Measurements from ENCODE around the gene ASTN2.

The ASTN2 gene

GRCh38 chr9:117188394-117188793, 226.5 kb downstream of the ASTN2 start:
- Mint-ChIP-seq H3K4me3 (no peak overlapping the region), H3K27ac (ENCODE audit: low read depth) (no peak overlapping the region), H3K27me3 (no peaks in the 10 kb centered on the region), H3K36me3 (ENCODE audit: insufficient read depth) (peaks cover 2% of the 10 kb centered on the region), H3K4me1 (no peaks in the 10 kb centered on the region), H3K9me3 (peaks cover 17% of the 10 kb centered on the region)
- ATAC-seq (replicated peaks; ENCODE audit: extremely low read depth, poor library complexity, severe bottlenecking) (no peak), DNase-seq (ENCODE audit: low spot score in 2 of 2) (no peak)

GRCh38 chr9:117187498-117187897, 227.4 kb downstream of the ASTN2 start:
- H3K4me1 Mint-ChIP-seq: no peaks in the 10 kb centered on the region
- H3K27me3 Mint-ChIP-seq: no peaks in the 10 kb centered on the region
- H3K9me3 Mint-ChIP-seq: peaks cover 11% of the 10 kb centered on the region
- H3K36me3 Mint-ChIP-seq (ENCODE audit: insufficient read depth): peaks cover 2% of the 10 kb centered on the region
- no peak for DNase-seq (ENCODE audit: low spot score in 2 of 2)
- ATAC-seq (replicated peaks; ENCODE audit: extremely low read depth, poor library complexity, severe bottlenecking): no peak
- H3K4me3 Mint-ChIP-seq: no peak overlapping the region
- H3K27ac Mint-ChIP-seq (ENCODE audit: low read depth): no peak overlapping the region

- peaks cover 2% of the 10 kb centered on the region for H3K36me3 Mint-ChIP-seq (ENCODE audit: insufficient read depth)
- H3K27me3 Mint-ChIP-seq: no peaks in the 10 kb centered on the region
- H3K4me1 Mint-ChIP-seq: no peaks in the 10 kb centered on the region
- H3K9me3 Mint-ChIP-seq: peaks cover 11% of the 10 kb centered on the region
- no peak for ATAC-seq (replicated peaks; ENCODE audit: extremely low read depth, poor library complexity, severe bottlenecking)
- no peak overlapping the region for H3K4me3 Mint-ChIP-seq
- DNase-seq (ENCODE audit: low spot score in 2 of 2): no peak
- H3K27ac Mint-ChIP-seq (ENCODE audit: low read depth): no peak overlapping the region
Measured at GRCh38 chr9:117184173-117184572, 230.7 kb downstream of the ASTN2 start.

- H3K27me3 Mint-ChIP-seq: no peaks in the 10 kb centered on the region
- no peak for ATAC-seq (replicated peaks; ENCODE audit: extremely low read depth, poor library complexity, severe bottlenecking)
Measured at GRCh38 chr9:117182046-117182445, 232.8 kb downstream of the ASTN2 start.

GRCh38 chr9:117180896-117181445, 233.9 kb downstream of the ASTN2 start:
- no peak overlapping the region for H3K27ac Mint-ChIP-seq (ENCODE audit: low read depth)
- DNase-seq (ENCODE audit: low spot score in 2 of 2) (no peak), ATAC-seq (replicated peaks; ENCODE audit: extremely low read depth, poor library complexity, severe bottlenecking) (no peak)
- H3K4me1 Mint-ChIP-seq: no peaks in the 10 kb centered on the region
- H3K36me3 Mint-ChIP-seq (ENCODE audit: insufficient read depth): no peaks in the 10 kb centered on the region
- no peak overlapping the region for H3K4me3 Mint-ChIP-seq
- H3K27me3 Mint-ChIP-seq: no peaks in the 10 kb centered on the region
- peaks cover 17% of the 10 kb centered on the region for H3K9me3 Mint-ChIP-seq

More at GRCh38 chr9:117182046-117182445, 232.8 kb downstream of the ASTN2 start:
- H3K4me3 Mint-ChIP-seq: no peak overlapping the region
- no peaks in the 10 kb centered on the region for H3K36me3 Mint-ChIP-seq (ENCODE audit: insufficient read depth)
- no peak overlapping the region for H3K27ac Mint-ChIP-seq (ENCODE audit: low read depth)
- H3K9me3 Mint-ChIP-seq: peaks cover 17% of the 10 kb centered on the region
- DNase-seq (ENCODE audit: low spot score in 2 of 2): no peak
- no peaks in the 10 kb centered on the region for H3K4me1 Mint-ChIP-seq

GRCh38 chr9:117178596-117179375, 236.1 kb downstream of the ASTN2 start:
- ATAC-seq (replicated peaks; ENCODE audit: extremely low read depth, poor library complexity, severe bottlenecking) (no peak), DNase-seq (ENCODE audit: low spot score in 2 of 2) (no peak)
- H3K27ac Mint-ChIP-seq (ENCODE audit: low read depth): no peak overlapping the region
- H3K27me3 Mint-ChIP-seq: no peaks in the 10 kb centered on the region
- peaks cover 12% of the 10 kb centered on the region for H3K9me3 Mint-ChIP-seq
- H3K4me3 Mint-ChIP-seq: no peak overlapping the region
- no peaks in the 10 kb centered on the region for H3K36me3 Mint-ChIP-seq (ENCODE audit: insufficient read depth)
- no peaks in the 10 kb centered on the region for H3K4me1 Mint-ChIP-seq

- no peak for ATAC-seq (replicated peaks; ENCODE audit: extremely low read depth, poor library complexity, severe bottlenecking)
- H3K27ac Mint-ChIP-seq (ENCODE audit: low read depth): no peak overlapping the region
- H3K9me3 Mint-ChIP-seq: peaks cover 11% of the 10 kb centered on the region
- H3K4me1 Mint-ChIP-seq: no peaks in the 10 kb centered on the region
- no peak for DNase-seq (ENCODE audit: low spot score in 2 of 2)
- no peaks in the 10 kb centered on the region for H3K27me3 Mint-ChIP-seq
- H3K4me3 Mint-ChIP-seq: no peak overlapping the region
- no peaks in the 10 kb centered on the region for H3K36me3 Mint-ChIP-seq (ENCODE audit: insufficient read depth)
Measured at GRCh38 chr9:117170567-117170966, 244.3 kb downstream of the ASTN2 start.

- Mint-ChIP-seq H3K27ac (ENCODE audit: low read depth) (no peak overlapping the region), H3K9me3 (peaks cover 11% of the 10 kb centered on the region), H3K27me3 (no peaks in the 10 kb centered on the region), H3K4me3 (no peak overlapping the region), H3K4me1 (no peaks in the 10 kb centered on the region), H3K36me3 (ENCODE audit: insufficient read depth) (no peaks in the 10 kb centered on the region)
- DNase-seq (ENCODE audit: low spot score in 2 of 2) (no peak), ATAC-seq (replicated peaks; ENCODE audit: extremely low read depth, poor library complexity, severe bottlenecking) (no peak)
Measured at GRCh38 chr9:117169089-117169621, 245.7 kb downstream of the ASTN2 start.

- ATAC-seq (replicated peaks; ENCODE audit: extremely low read depth, poor library complexity, severe bottlenecking) (no peak), DNase-seq (ENCODE audit: low spot score in 2 of 2) (no peak)
- no peak overlapping the region for H3K27ac Mint-ChIP-seq (ENCODE audit: low read depth)
- H3K4me3 Mint-ChIP-seq: no peak overlapping the region
- no peaks in the 10 kb centered on the region for H3K27me3 Mint-ChIP-seq
- H3K36me3 Mint-ChIP-seq (ENCODE audit: insufficient read depth): no peaks in the 10 kb centered on the region
- no peaks in the 10 kb centered on the region for H3K4me1 Mint-ChIP-seq
- H3K9me3 Mint-ChIP-seq: peaks cover 26% of the 10 kb centered on the region
Measured at GRCh38 chr9:117164512-117164911, 250.3 kb downstream of the ASTN2 start.

- ATAC-seq (replicated peaks; ENCODE audit: extremely low read depth, poor library complexity, severe bottlenecking) (no peak), DNase-seq (ENCODE audit: low spot score in 2 of 2) (no peak)
- no peak overlapping the region for H3K4me3 Mint-ChIP-seq
- H3K27me3 Mint-ChIP-seq: no peaks in the 10 kb centered on the region
- no peak overlapping the region for H3K27ac Mint-ChIP-seq (ENCODE audit: low read depth)
- H3K36me3 Mint-ChIP-seq (ENCODE audit: insufficient read depth): no peaks in the 10 kb centered on the region
- H3K4me1 Mint-ChIP-seq: no peaks in the 10 kb centered on the region
- H3K9me3 Mint-ChIP-seq: peaks cover 15% of the 10 kb centered on the region
Measured at GRCh38 chr9:117160254-117160653, 254.6 kb downstream of the ASTN2 start.

- Mint-ChIP-seq H3K27ac (ENCODE audit: low read depth) (no peak overlapping the region), H3K4me3 (no peak overlapping the region), H3K27me3 (no peaks in the 10 kb centered on the region), H3K36me3 (ENCODE audit: insufficient read depth) (no peaks in the 10 kb centered on the region), H3K4me1 (no peaks in the 10 kb centered on the region), H3K9me3 (peaks cover 18% of the 10 kb centered on the region)
- no peak for DNase-seq (ENCODE audit: low spot score in 2 of 2)
- ATAC-seq (replicated peaks; ENCODE audit: extremely low read depth, poor library complexity, severe bottlenecking): no peak
Measured at GRCh38 chr9:117156771-117157535, 257.9 kb downstream of the ASTN2 start.

- Mint-ChIP-seq H3K27me3 (no peaks in the 10 kb centered on the region), H3K4me3 (no peak overlapping the region), H3K4me1 (no peaks in the 10 kb centered on the region), H3K27ac (ENCODE audit: low read depth) (no peak overlapping the region), H3K9me3 (peaks cover 11% of the 10 kb centered on the region), H3K36me3 (ENCODE audit: insufficient read depth) (no peaks in the 10 kb centered on the region)
- DNase-seq (ENCODE audit: low spot score in 2 of 2): no peak
- no peak for ATAC-seq (replicated peaks; ENCODE audit: extremely low read depth, poor library complexity, severe bottlenecking)
Measured at GRCh38 chr9:117156144-117156688, 258.6 kb downstream of the ASTN2 start.

All from central memory CD8-positive, alpha-beta T cell (primary cell).